ENCODE data around the gene CFAP77.

CFAP77 gene

GRCh38 chr9:132622159-132622558 lies 212.1 kb downstream of the CFAP77 start:
- Histone ChIP-seq H3K27me3 (ENCODE audit: control insufficient read depth, insufficient read depth, low read length) (no peaks in the 10 kb centered on the region), H3K4me3 (ENCODE audit: low read length) (no peak overlapping the region), H3K4me1 (ENCODE audit: control insufficient read depth, insufficient read depth, low read length) (no peaks in the 10 kb centered on the region), H3K36me3 (ENCODE audit: control insufficient read depth, insufficient read depth, low read length) (peaks cover 10% of the 10 kb centered on the region), H3K9ac (ENCODE audit: low read length) (no peak overlapping the region), H3K27ac (ENCODE audit: low read depth, low read length) (no peak overlapping the region)

Measured in rectal smooth muscle tissue (tissue), 1 donor.